Neural cell (in vitro differentiated cells): ENCODE measurements around the gene CNTNAP5.

Experiments used
- EP300 ChIP-seq: fragments of 450-650 bp; conservative IDR thresholded peaks from 2 replicates; pipeline ENCODE4 v1.6.1; 2014; ENCODE audit warnings: antibody characterized with exemption, mild to moderate bottlenecking, moderate library complexity; ENCODE audit not compliant: poor library complexity, severe bottlenecking
- EZH2 ChIP-seq: fragments of 200-600, 300-800 bp; shearing (Covaris generic), sonication (generic); IDR thresholded peaks from 2 replicates; pipeline ENCODE4 v1.6.1; 2014; ENCODE audit warnings: antibody characterized with exemption, low read length, borderline replicate concordance, mild to moderate bottlenecking; ENCODE audit not compliant: insufficient read depth, poor library complexity, severe bottlenecking
- TF ChIP-seq, protein P1 (sequence below): fragments of 450-650 bp; IDR thresholded peaks from 2 replicates; pipeline ENCODE4 v1.5.1; 2014; ENCODE audit warnings: antibody characterized with exemption, mild to moderate bottlenecking, moderate library complexity; ENCODE audit not compliant: poor library complexity, severe bottlenecking

DNA sequence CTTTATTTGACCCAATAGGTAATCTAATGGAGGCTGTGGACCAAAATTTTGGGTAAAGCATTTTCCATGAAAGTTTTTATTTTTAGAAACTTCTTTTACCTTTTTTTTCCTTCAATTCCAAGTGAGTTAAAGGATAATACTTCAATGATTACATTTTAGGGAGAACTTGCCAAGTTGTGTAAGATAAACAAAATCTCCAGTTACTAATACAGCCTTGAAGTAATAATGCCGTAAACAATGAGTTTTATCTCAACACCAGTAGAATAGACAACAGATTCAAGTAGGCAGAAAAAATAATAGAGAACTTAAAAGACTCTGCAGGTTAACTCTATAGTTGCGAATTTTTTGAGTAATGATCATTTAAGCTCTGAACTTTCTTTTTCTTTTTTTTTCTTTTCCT, 807.4 kb downstream of the CNTNAP5 start:
- TF ChIP-seq, protein P1, sequence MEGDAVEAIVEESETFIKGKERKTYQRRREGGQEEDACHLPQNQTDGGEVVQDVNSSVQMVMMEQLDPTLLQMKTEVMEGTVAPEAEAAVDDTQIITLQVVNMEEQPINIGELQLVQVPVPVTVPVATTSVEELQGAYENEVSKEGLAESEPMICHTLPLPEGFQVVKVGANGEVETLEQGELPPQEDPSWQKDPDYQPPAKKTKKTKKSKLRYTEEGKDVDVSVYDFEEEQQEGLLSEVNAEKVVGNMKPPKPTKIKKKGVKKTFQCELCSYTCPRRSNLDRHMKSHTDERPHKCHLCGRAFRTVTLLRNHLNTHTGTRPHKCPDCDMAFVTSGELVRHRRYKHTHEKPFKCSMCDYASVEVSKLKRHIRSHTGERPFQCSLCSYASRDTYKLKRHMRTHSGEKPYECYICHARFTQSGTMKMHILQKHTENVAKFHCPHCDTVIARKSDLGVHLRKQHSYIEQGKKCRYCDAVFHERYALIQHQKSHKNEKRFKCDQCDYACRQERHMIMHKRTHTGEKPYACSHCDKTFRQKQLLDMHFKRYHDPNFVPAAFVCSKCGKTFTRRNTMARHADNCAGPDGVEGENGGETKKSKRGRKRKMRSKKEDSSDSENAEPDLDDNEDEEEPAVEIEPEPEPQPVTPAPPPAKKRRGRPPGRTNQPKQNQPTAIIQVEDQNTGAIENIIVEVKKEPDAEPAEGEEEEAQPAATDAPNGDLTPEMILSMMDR, result no peak
- TF ChIP-seq EP300, result no peak
- TF ChIP-seq EZH2, result no peak
